H1 (cell line): ENCODE results near the gene TUBB1. TPM values are rescaled to one million over a fixed set of nuclear protein-coding genes. Genes with fewer than 3 reads are reported as not detected.

ENCODE experiments used
- CTCF ChIA-PET: fragments of 300-600 bp; sonication (Branson Sonifier 250); formaldehyde crosslinking; loops from one replicate; lab custom pipeline; 2021; ENCODE audit not compliant: partially characterized antibody; lab: Charles Lee
- POLR2A ChIA-PET: fragments of 300-600 bp; sonication (Branson Sonifier 250); formaldehyde crosslinking; loops from one replicate; lab custom pipeline; 2021; ENCODE audit warnings: inconsistent platforms; ENCODE audit not compliant: partially characterized antibody; lab: Charles Lee
- DNase-seq, 2 experiments: peaks; one replicate each; pipeline versions ENCODE4 v3.0.0 to v3.0.0-alpha.2; 2010 to 2022; ENCODE audit warnings: low spot score in 2 of 2, low read depth in 1 of 2, mixed read lengths in 1 of 2
- FAIRE-seq: peaks from 2 replicates; lab custom pipeline; 2011; peaks lifted over from hg19 to GRCh38; lab: Jason Lieb, UNC
- H2AFZ ChIP-seq: 2 replicates; pipeline ENCODE4 v1.8.1; 2012; ENCODE audit warnings: low read length, inconsistent platforms
- H2AK5ac ChIP-seq: 2 replicates; pipeline ENCODE4 v1.6.1; 2013; ENCODE audit warnings: low read depth, low read length
- H2BK120ac ChIP-seq: replicated peaks from 2 replicates; pipeline ENCODE3; 2013; ENCODE audit warnings: low read depth, low read length, inconsistent platforms
- H2BK12ac ChIP-seq: 2 replicates; pipeline ENCODE4 v1.6.1; 2013; ENCODE audit warnings: low read depth, low read length
- H2BK15ac ChIP-seq: 2 replicates; pipeline ENCODE4 v1.6.1; 2013; ENCODE audit warnings: low read length
- H2BK20ac ChIP-seq: 2 replicates; pipeline ENCODE4 v1.6.1; 2013; ENCODE audit warnings: low read length
- H2BK5ac ChIP-seq: 2 replicates; pipeline ENCODE4 v1.6.1; 2013; ENCODE audit warnings: low read depth, low read length
- H3K14ac ChIP-seq: 2 replicates; pipeline ENCODE4 v1.6.1; 2013; ENCODE audit warnings: inconsistent platforms; ENCODE audit not compliant: insufficient read length
- H3K18ac ChIP-seq: 2 replicates; pipeline ENCODE4 v1.6.1; 2013; ENCODE audit warnings: low read length; ENCODE audit errors: extremely low read depth
- H3K23ac ChIP-seq: 2 replicates; pipeline ENCODE4 v1.6.1; 2013; ENCODE audit warnings: inconsistent platforms; ENCODE audit not compliant: insufficient read length
- H3K23me2 ChIP-seq: 2 replicates; pipeline ENCODE4 v1.6.1; 2013; ENCODE audit warnings: low read depth, low read length
- H3K27ac ChIP-seq: 2 replicates; pipeline ENCODE4 v1.6.1; 2011; ENCODE audit warnings: low read depth, low read length, inconsistent platforms
- H3K27me3 ChIP-seq, 4 experiments: replicated peaks in 1 of 4; 1 replicate in 1 of 4; 2 replicates in 3 of 4; pipeline versions ENCODE4 v1.6.1 to v1.8.1; 2011 to 2013; ENCODE audit warnings: low read length in 3 of 4, mild to moderate bottlenecking in 3 of 4, inconsistent platforms in 2 of 4, mixed read lengths in 2 of 4, moderate library complexity in 1 of 4; ENCODE audit not compliant: control insufficient read depth in 3 of 4, insufficient read depth in 3 of 4; ENCODE audit errors: extremely low read depth in 1 of 4
- H3K36me3 ChIP-seq, 4 experiments: 2 replicates each; pipeline versions ENCODE4 v1.6.1 to v1.8.1; 2011 to 2013; ENCODE audit warnings: mild to moderate bottlenecking in 4 of 4, low read length in 3 of 4, moderate library complexity in 2 of 4, control low read depth in 1 of 4, inconsistent platforms in 1 of 4; ENCODE audit not compliant: insufficient read depth in 4 of 4, control insufficient read depth in 2 of 4
- H3K4ac ChIP-seq: replicated peaks from 2 replicates; pipeline ENCODE3; 2013; ENCODE audit warnings: low read length, low read depth, mixed read lengths, inconsistent platforms; ENCODE audit not compliant: insufficient read length
- H3K4me1 ChIP-seq, 4 experiments: replicated peaks in 1 of 4; 1 replicate in 1 of 4; 2 replicates in 3 of 4; pipeline versions ENCODE4 v1.6.1 to v1.8.1; 2011 to 2013; ENCODE audit warnings: low read length in 3 of 4, inconsistent platforms in 2 of 4, mixed read lengths in 1 of 4; ENCODE audit not compliant: insufficient read depth in 4 of 4, control insufficient read depth in 3 of 4
- H3K4me2 ChIP-seq, 2 experiments: 2 replicates each; pipeline versions ENCODE4 v1.6.1 to v1.8.1; 2011 to 2013; ENCODE audit warnings: low read depth in 2 of 2, low read length in 2 of 2, control low read depth in 1 of 2, inconsistent platforms in 1 of 2, mild to moderate bottlenecking in 1 of 2; ENCODE audit not compliant: insufficient read depth in 1 of 2
- H3K4me3 ChIP-seq, 4 experiments: fragments of 200-600, 300-600 bp in 1 of 4; sonication (generic), shearing (Covaris generic), sonication (Bioruptor Twin) in 1 of 4; 2 replicates each; pipeline versions ENCODE4 v1.5.1 to v1.8.1; 2011 to 2016; ENCODE audit warnings: low read length in 4 of 4, low read depth in 3 of 4, control low read depth in 2 of 4, inconsistent platforms in 2 of 4, mild to moderate bottlenecking in 2 of 4, mixed read lengths in 1 of 4, moderate library complexity in 1 of 4; ENCODE audit not compliant: insufficient read depth in 2 of 4; ENCODE audit errors: extremely low read depth in 1 of 4
- H3K56ac ChIP-seq: replicated peaks from 2 replicates; pipeline ENCODE3; 2013; ENCODE audit warnings: low read depth, mild to moderate bottlenecking, mixed read lengths, low read length, inconsistent platforms; ENCODE audit not compliant: insufficient read length
- H3K79me1 ChIP-seq: 2 replicates; pipeline ENCODE4 v1.6.1; 2013; ENCODE audit warnings: low read depth, low read length, control low read depth
- H3K79me2 ChIP-seq, 2 experiments: 2 replicates each; pipeline versions ENCODE4 v1.6.1 to v1.8.1; 2012 to 2013; ENCODE audit warnings: low read length in 2 of 2, mild to moderate bottlenecking in 2 of 2, inconsistent platforms in 1 of 2; ENCODE audit not compliant: insufficient read depth in 2 of 2, control insufficient read depth in 1 of 2
- H3K9ac ChIP-seq, 4 experiments: replicated peaks in 1 of 4; 1 replicate in 1 of 4; 2 replicates in 3 of 4; pipeline versions ENCODE4 v1.6.1 to v1.8.1; 2011 to 2013; ENCODE audit warnings: low read depth in 3 of 4, low read length in 3 of 4, control low read depth in 2 of 4, mild to moderate bottlenecking in 2 of 4, moderate library complexity in 2 of 4, inconsistent platforms in 1 of 4; ENCODE audit errors: extremely low read depth in 1 of 4
- H3K9me3 ChIP-seq, 2 experiments: 2 replicates each; pipeline versions ENCODE4 v1.6.1 to v1.8.1; 2012 to 2013; ENCODE audit warnings: mild to moderate bottlenecking in 2 of 2, moderate library complexity in 2 of 2, control low read depth in 1 of 2, inconsistent platforms in 1 of 2, low read depth in 1 of 2, low read length in 1 of 2, mixed read lengths in 1 of 2; ENCODE audit not compliant: insufficient read depth in 2 of 2
- H4K20me1 ChIP-seq, 2 experiments: replicated peaks in 1 of 2; 2 replicates each; pipeline versions ENCODE3 to v1.8.1; 2011 to 2013; ENCODE audit warnings: inconsistent platforms in 2 of 2, low read length in 2 of 2, mild to moderate bottlenecking in 1 of 2; ENCODE audit not compliant: insufficient read depth in 2 of 2, control insufficient read depth in 1 of 2
- H4K5ac ChIP-seq: 2 replicates; pipeline ENCODE4 v1.6.1; 2013; ENCODE audit warnings: low read length, low read depth, mixed read lengths, inconsistent platforms; ENCODE audit not compliant: insufficient read length
- H4K8ac ChIP-seq: 2 replicates; pipeline ENCODE4 v1.8.0; 2013; ENCODE audit warnings: mild to moderate bottlenecking, moderate library complexity, low read length, inconsistent platforms; ENCODE audit not compliant: insufficient read depth; ENCODE audit errors: extremely low read depth
- H4K91ac ChIP-seq: replicated peaks from 2 replicates; pipeline ENCODE3; 2013; ENCODE audit warnings: low read length, mixed read lengths, inconsistent platforms; ENCODE audit not compliant: insufficient read length
- ATF2 ChIP-seq: IDR thresholded peaks from 2 replicates; pipeline ENCODE4 v1.6.1; 2012; ENCODE audit warnings: low read length, inconsistent platforms
- EGR1 ChIP-seq: IDR thresholded peaks from 2 replicates; pipeline ENCODE4 v1.6.1; 2011; ENCODE audit warnings: low read depth, low read length, borderline replicate concordance
- EP300 ChIP-seq, 2 experiments: IDR thresholded peaks; 1 replicate in 1 of 2; 2 replicates in 1 of 2; pipeline ENCODE4 v1.6.1; 2011 to 2012; ENCODE audit warnings: low read depth in 2 of 2, low read length in 2 of 2, mild to moderate bottlenecking in 2 of 2, borderline replicate concordance in 1 of 2, inconsistent platforms in 1 of 2, moderate library complexity in 1 of 2
- GABPA ChIP-seq: IDR thresholded peaks from 2 replicates; pipeline ENCODE4 v1.6.1; 2011; ENCODE audit warnings: mild to moderate bottlenecking, low read length, moderate library complexity, borderline replicate concordance; ENCODE audit not compliant: insufficient read depth
- KDM1A ChIP-seq: fragments of 200-600, 300-600 bp; sonication (generic); IDR thresholded peaks from 2 replicates; pipeline ENCODE4 v1.7.1; 2016; ENCODE audit warnings: mild to moderate bottlenecking, low read length, borderline replicate concordance
- PHF8 ChIP-seq: fragments of 200-600 bp; sonication (generic); conservative IDR thresholded peaks from 2 replicates; pipeline ENCODE4 v1.7.1; 2012; ENCODE audit warnings: low read depth, mild to moderate bottlenecking, inconsistent platforms, low read length, moderate library complexity
- RXRA ChIP-seq: IDR thresholded peaks from 2 replicates; pipeline ENCODE4 v1.6.1; 2011; ENCODE audit warnings: low read depth, mild to moderate bottlenecking, low read length, moderate library complexity; ENCODE audit not compliant: insufficient read depth
- SP4 ChIP-seq: IDR thresholded peaks from 2 replicates; pipeline ENCODE4 v1.6.1; 2012; ENCODE audit warnings: low read length, inconsistent platforms
- TBP ChIP-seq: IDR thresholded peaks from 2 replicates; pipeline ENCODE4 v1.6.1; 2011; ENCODE audit warnings: low read depth, low read length, improper control_type of control experiment
- WGBS, 2 experiments: shearing (Covaris generic) in 1 of 2; methylation state at CpG; one replicate each; pipeline versions ENCODE4 v1.1.6 to v1.1.7; 2013 to 2015; ENCODE audit warnings: low lambda C conversion rate in 2 of 2, mixed read lengths in 2 of 2, inconsistent platforms in 1 of 2, low coverage in 1 of 2, missing lambda C conversion rate in 1 of 2; ENCODE audit not compliant: insufficient replicate concordance in 2 of 2, insufficient coverage in 1 of 2, insufficient read length in 1 of 2; ENCODE audit errors: extremely low coverage in 1 of 2, missing lambda C conversion rate in 1 of 2; 5-methylcytosine and 5-hydroxymethylcytosine counted together
- polyA plus RNA-seq, 7 experiments: library from polyadenylated mRNA; depleted of rRNA in 3 of 7; stranded (reverse) in 5 of 7; unstranded in 2 of 7; fragments of >200 nt in 5 of 7; fragments of 200-250 nt in 2 of 7; gene quantifications; 1 replicate in 5 of 7; 2 replicates in 1 of 7; 4 replicates in 1 of 7; pipeline versions ENCODE4 v1.2.1 to v1.2.3, GENCODE V29; 2011 to 2013; ENCODE audit warnings: missing spikeins in 2 of 7, mixed read lengths in 2 of 7
- total RNA-seq: library from RNA; stranded (reverse); fragmentation: NEBNext Ultra II Directional; extraction: Animal tissue kit (Norgen Biotek cat#: 25700); gene quantifications from 2 replicates; pipeline ENCODE4 v1.2.1, GENCODE V29; 2021

TUBB1 gene
- total and polyA plus RNA-seq, 2 of the 8 experiments (the other 6 are each of a cell fraction or from before 2014, with no cell fraction given) = not detected

DNA sequence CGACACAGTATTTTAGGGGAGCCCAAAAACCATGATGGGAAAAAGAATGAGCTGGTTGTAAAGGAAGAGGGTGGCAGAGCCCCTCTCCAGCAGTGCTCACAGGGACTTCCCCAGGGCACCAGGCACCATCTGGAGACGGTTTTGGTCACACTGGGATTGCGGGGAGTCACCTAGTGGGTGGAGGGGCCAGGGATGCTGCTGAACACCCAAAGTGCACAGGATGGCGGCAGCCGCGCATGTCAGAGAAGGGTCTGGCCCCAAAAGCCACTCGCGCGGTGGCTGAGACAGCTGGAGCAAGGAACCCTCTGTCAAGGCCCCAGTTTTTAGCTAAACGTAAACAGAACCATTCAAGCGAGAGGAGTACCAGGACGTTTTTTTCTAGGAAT, 23.0 kb upstream of the TUBB1 start:
- Histone ChIP-seq H3K23ac (no peak overlapping the region), H2BK20ac (no peak overlapping the region), H3K23me2 (no peaks in the 10 kb centered on the region), H3K79me1 (no peaks in the 10 kb centered on the region), H4K8ac (no peak overlapping the region), H2BK5ac (no peak overlapping the region), H3K27me3 (no peaks in the 10 kb centered on the region), H2AFZ (no peak overlapping the region), H2BK120ac (no peak overlapping the region), H3K4me2 (no peak overlapping the region), H3K9me3 (no peaks in the 10 kb centered on the region), H3K4me1 (no peaks in the 10 kb centered on the region), H2BK12ac (no peak overlapping the region), H2BK15ac (no peak overlapping the region), H3K4ac (no peak overlapping the region), H3K18ac (no peak overlapping the region), H3K14ac (no peak overlapping the region), H4K5ac (no peak overlapping the region), H2AK5ac (no peak overlapping the region)
- no peak for FAIRE-seq
- CTCF ChIA-PET = interaction anchor here (0.6 to 2.0 kb wide), 5 partner anchors 12 to 95 kb away, joined by 3 to 6 read pairs (median 3); partner anchors contain the start of gene TUBB1
- POLR2A ChIA-PET = interaction anchor here (0.7 to 2.6 kb wide), 4 partner anchors 11 to 127 kb away, joined by 3 to 7 read pairs (median 4); no protein-coding TSS in a partner anchor
- WGBS, 2 experiments = 89% methylated on average over 10 of the region's 12 CpGs; no CpG with 5 or more reads in 1 of the 2 experiments
- TF ChIP-seq SP4 = no peak
- TF ChIP-seq RXRA = no peak
- no peak for TF ChIP-seq KDM1A
- TF ChIP-seq EP300 (IDR thresholded peaks at IDR 0.05; ENCODE audit: borderline replicate concordance in 1 of 2, low read depth in 2 of 2, low read length in 2 of 2) = no peak
- no peak for TF ChIP-seq ATF2
- no peak for TF ChIP-seq EGR1
- TF ChIP-seq TBP = no peak
- no peak for TF ChIP-seq PHF8
- no peak for TF ChIP-seq GABPA
- TF ChIP-seq, all 59 proteins: peak for 0
- Histone ChIP-seq H3K4me3 (no peak overlapping the region), H4K20me1 (peaks cover 0 to 4% of the 10 kb centered on the region in 2 experiments), H3K36me3 (peaks cover 9 to 51% (median 37%) of the 10 kb centered on the region in 4 experiments; a peak in 7 of 8 replicates), H3K27ac (no peak overlapping the region), H3K9ac (no peak overlapping the region), H4K91ac (no peak overlapping the region), H3K56ac (no peak overlapping the region), H3K79me2 (no peaks in the 10 kb centered on the region)
- DNase-seq = no peak
